OCI-LY1 (cell line): Measurements from ENCODE around the gene ZDHHC14.

Source experiments
- H2AFZ ChIP-seq: fragments of 200-600 bp; sonication (generic), shearing (Covaris generic); 2 replicates; pipeline ENCODE4 v1.6.0; 2014; ENCODE audit warnings: antibody characterized with exemption, mild to moderate bottlenecking, low read length
- H3F3A ChIP-seq: fragments of 200-600 bp; sonication (generic), shearing (Covaris generic); 2 replicates; pipeline ENCODE4 v1.6.0; 2014; ENCODE audit warnings: mild to moderate bottlenecking, antibody characterized with exemption, low read length, moderate library complexity; ENCODE audit not compliant: insufficient read depth
- H3K27ac ChIP-seq: fragments of 200-600 bp; sonication (generic); 2 replicates; pipeline ENCODE4 v1.5.1; 2014; ENCODE audit warnings: low read length, mixed run types, mild to moderate bottlenecking, low read depth; ENCODE audit not compliant: poor library complexity, severe bottlenecking
- H3K27me3 ChIP-seq: fragments of 200-600 bp; sonication (generic); 2 replicates; pipeline ENCODE4 v1.6.0; 2014; ENCODE audit warnings: antibody characterized with exemption, mild to moderate bottlenecking, low read length, moderate library complexity; ENCODE audit not compliant: insufficient read depth
- H3K36me3 ChIP-seq: fragments of 200-600 bp; sonication (generic); 2 replicates; pipeline ENCODE4 v1.6.1; 2014; ENCODE audit warnings: mild to moderate bottlenecking, antibody characterized with exemption, low read length, moderate library complexity, mixed read lengths; ENCODE audit not compliant: insufficient read depth
- H3K4me1 ChIP-seq: fragments of 200-600 bp; sonication (generic); 2 replicates; pipeline ENCODE4 v1.5.1; 2014; ENCODE audit warnings: mild to moderate bottlenecking, low read length, moderate library complexity; ENCODE audit not compliant: insufficient read depth, severe bottlenecking
- H3K4me2 ChIP-seq: fragments of 200-600 bp; sonication (generic), shearing (Covaris generic); 2 replicates; pipeline ENCODE4 v1.6.1; 2014; ENCODE audit warnings: low read length
- H3K4me3 ChIP-seq: fragments of 200-600 bp; sonication (generic); 2 replicates; pipeline ENCODE4 v1.5.1; 2014; ENCODE audit warnings: low read length, low read depth, mild to moderate bottlenecking, mixed read lengths; ENCODE audit not compliant: poor library complexity, severe bottlenecking
- H3K79me2 ChIP-seq: fragments of 200-600 bp; shearing (Covaris generic); 2 replicates; pipeline ENCODE4 v1.6.1; 2016; ENCODE audit warnings: mixed run types, low read length, mixed read lengths; ENCODE audit not compliant: insufficient read depth
- H3K9ac ChIP-seq: fragments of 200-600 bp; sonication (generic), shearing (Covaris generic); 2 replicates; pipeline ENCODE4 v1.6.1; 2014; ENCODE audit warnings: mild to moderate bottlenecking, low read length, mixed read lengths
- H3K9me2 ChIP-seq: fragments of 200-600 bp; sonication (generic), shearing (Covaris generic); 2 replicates; pipeline ENCODE4 v1.6.1; 2014; ENCODE audit warnings: low read depth, mild to moderate bottlenecking, low read length, mixed read lengths
- H3K9me3 ChIP-seq: fragments of 200-600 bp; shearing (Covaris generic); 2 replicates; pipeline ENCODE4 v1.6.1; 2014; ENCODE audit warnings: low read length, mixed read lengths
- H4K20me1 ChIP-seq: fragments of 200-600 bp; sonication (generic), shearing (Covaris generic); 2 replicates; pipeline ENCODE4 v1.6.0; 2016; ENCODE audit warnings: mild to moderate bottlenecking, low read length; ENCODE audit not compliant: insufficient read depth
- EZH2 ChIP-seq: fragments of 200-600 bp; sonication (generic), shearing (Covaris generic); IDR thresholded peaks from 2 replicates; pipeline ENCODE4 v1.8.0; 2017; ENCODE audit warnings: borderline replicate concordance, mixed run types, mild to moderate bottlenecking, antibody characterized with exemption, low read length, moderate library complexity, mixed read lengths
- TF ChIP-seq, protein P1 (sequence below): fragments of 200-600 bp; sonication (generic), shearing (Covaris generic); IDR thresholded peaks from 2 replicates; pipeline ENCODE4 v1.5.1; 2017; ENCODE audit warnings: mild to moderate bottlenecking, antibody characterized with exemption, low read length, moderate library complexity, mixed read lengths

Gene ZDHHC14

GRCh38 chr6:157380779-157381561, at the start of gene ZDHHC14:
ZDHHC14 (plus strand) TSS chr6:157381190.
- peak within 1 kb of the TSS; percentile 83 for H3K4me2 ChIP-seq
- no peaks in the 10 kb centered on the region for H3K9me2 ChIP-seq
- no peaks in the 10 kb centered on the region for H3K36me3 ChIP-seq
- H3K9ac ChIP-seq, result peak within 1 kb of the TSS; percentile 85
- peaks cover 22% of the 10 kb centered on the region for H3K4me1 ChIP-seq
- TF ChIP-seq, protein P1, sequence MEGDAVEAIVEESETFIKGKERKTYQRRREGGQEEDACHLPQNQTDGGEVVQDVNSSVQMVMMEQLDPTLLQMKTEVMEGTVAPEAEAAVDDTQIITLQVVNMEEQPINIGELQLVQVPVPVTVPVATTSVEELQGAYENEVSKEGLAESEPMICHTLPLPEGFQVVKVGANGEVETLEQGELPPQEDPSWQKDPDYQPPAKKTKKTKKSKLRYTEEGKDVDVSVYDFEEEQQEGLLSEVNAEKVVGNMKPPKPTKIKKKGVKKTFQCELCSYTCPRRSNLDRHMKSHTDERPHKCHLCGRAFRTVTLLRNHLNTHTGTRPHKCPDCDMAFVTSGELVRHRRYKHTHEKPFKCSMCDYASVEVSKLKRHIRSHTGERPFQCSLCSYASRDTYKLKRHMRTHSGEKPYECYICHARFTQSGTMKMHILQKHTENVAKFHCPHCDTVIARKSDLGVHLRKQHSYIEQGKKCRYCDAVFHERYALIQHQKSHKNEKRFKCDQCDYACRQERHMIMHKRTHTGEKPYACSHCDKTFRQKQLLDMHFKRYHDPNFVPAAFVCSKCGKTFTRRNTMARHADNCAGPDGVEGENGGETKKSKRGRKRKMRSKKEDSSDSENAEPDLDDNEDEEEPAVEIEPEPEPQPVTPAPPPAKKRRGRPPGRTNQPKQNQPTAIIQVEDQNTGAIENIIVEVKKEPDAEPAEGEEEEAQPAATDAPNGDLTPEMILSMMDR, result no peak
- TF ChIP-seq EZH2, result no peak
- no peaks in the 10 kb centered on the region for H3K79me2 ChIP-seq
- peaks cover 6% of the 10 kb centered on the region; the same call in 1 of the 2 replicates for H3K27me3 ChIP-seq
- H2AFZ ChIP-seq, result no peak within 1 kb of the TSS
- H3K27ac ChIP-seq, result peak within 1 kb of the TSS; percentile 17
- H3F3A ChIP-seq, result no peaks in the 10 kb centered on the region
- no peaks in the 10 kb centered on the region for H3K9me3 ChIP-seq
- no peaks in the 10 kb centered on the region for H4K20me1 ChIP-seq
- peak within 1 kb of the TSS; percentile 82 for H3K4me3 ChIP-seq

DNA sequence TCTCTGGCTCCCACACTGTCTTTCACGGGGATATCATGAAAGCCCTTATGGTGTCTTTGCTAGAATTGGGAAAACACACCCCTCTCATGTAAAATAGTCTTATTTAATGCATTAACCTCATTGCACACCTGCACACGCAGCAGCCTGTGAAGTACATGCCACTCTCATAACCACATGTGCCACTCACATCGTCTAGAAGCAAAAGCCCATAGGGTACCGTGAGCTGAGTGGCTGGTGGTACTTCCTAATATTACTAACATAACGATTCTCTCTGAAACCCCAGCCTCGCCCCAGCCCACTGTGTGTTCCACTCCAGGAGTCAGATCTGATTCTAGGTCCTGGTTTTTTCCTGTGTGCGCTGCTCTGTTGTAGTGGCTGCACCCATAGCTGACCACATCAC, 48.2 kb upstream of the ZDHHC14 start:
- Histone ChIP-seq H3K79me2 (no peaks in the 10 kb centered on the region), H3F3A (no peaks in the 10 kb centered on the region), H3K36me3 (no peaks in the 10 kb centered on the region), H3K9me3 (no peaks in the 10 kb centered on the region), H2AFZ (no peak overlapping the region), H3K4me3 (no peak overlapping the region), H3K9me2 (no peaks in the 10 kb centered on the region), H3K9ac (no peak overlapping the region), H3K4me1 (no peaks in the 10 kb centered on the region), H3K27ac (no peak overlapping the region), H4K20me1 (no peaks in the 10 kb centered on the region), H3K27me3 (0 out of 2 replicates have a peak, but pooled peaks cover 7% of the 10 kb centered on the region), H3K4me2 (no peak overlapping the region)
- TF ChIP-seq EZH2, result no peak
- TF ChIP-seq, protein P1, result no peak

DNA sequence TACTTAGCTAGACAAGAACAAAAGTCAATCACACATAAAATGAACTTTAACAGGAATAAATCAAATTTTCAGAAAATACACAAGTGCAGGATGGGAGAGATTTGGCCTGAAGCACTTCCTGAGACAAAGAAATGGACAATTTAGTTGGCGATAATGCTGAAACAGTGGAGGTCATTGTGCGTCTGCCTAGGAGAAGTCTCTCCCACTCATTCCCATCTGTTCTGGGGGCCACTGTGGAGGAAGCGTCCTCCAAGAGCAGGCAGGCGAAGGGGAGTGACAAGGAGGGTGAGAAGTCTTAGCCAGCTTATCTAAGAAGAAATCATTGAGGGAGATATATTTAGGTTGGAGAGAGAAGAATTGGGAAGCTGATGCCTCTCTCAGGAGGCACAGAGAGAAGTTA, 47.5 kb upstream of the ZDHHC14 start:
- Histone ChIP-seq H3F3A (no peaks in the 10 kb centered on the region), H3K9ac (no peak overlapping the region), H3K27me3 (0 out of 2 replicates have a peak, but pooled peaks cover 7% of the 10 kb centered on the region), H3K79me2 (no peaks in the 10 kb centered on the region), H3K9me3 (no peaks in the 10 kb centered on the region), H4K20me1 (no peaks in the 10 kb centered on the region), H2AFZ (no peak overlapping the region), H3K9me2 (no peaks in the 10 kb centered on the region), H3K27ac (no peak overlapping the region), H3K4me3 (no peak overlapping the region), H3K36me3 (no peaks in the 10 kb centered on the region), H3K4me1 (no peaks in the 10 kb centered on the region), H3K4me2 (no peak overlapping the region)
- TF ChIP-seq, protein P1, result no peak
- no peak for TF ChIP-seq EZH2
